Lower leg skin (tissue), 3 donors: ENCODE data around the gene DMD.

Experiments
- CTCF ChIP-seq, 3 donors: fragments of 450-650 bp; IDR thresholded peaks; one replicate each; pipeline ENCODE4 v1.5.1; 2016; ENCODE audit warnings: antibody characterized with exemption in 3 of 3, mild to moderate bottlenecking in 3 of 3, moderate library complexity in 2 of 3
- POLR2A ChIP-seq, 2 donors: fragments of 450-650 bp; IDR thresholded peaks; one replicate each; pipeline ENCODE4 v1.6.1; 2016 to 2017; ENCODE audit warnings: antibody characterized with exemption in 2 of 2, mild to moderate bottlenecking in 1 of 2, moderate library complexity in 1 of 2

- TF ChIP-seq CTCF (IDR thresholded peaks at IDR 0.05) (no peak), POLR2A (IDR thresholded peaks at IDR 0.05) (no peak)
These were observed 170.2 kb downstream of the DMD start for GRCh38 chrX:33041141-33041540.
